Transverse colon (tissue), 3 donors: ENCODE results near the gene ZBTB20.

Experiments used
- EP300 ChIP-seq: sonication (generic); formaldehyde crosslinking; IDR thresholded peaks from one replicate; pipeline ENCODE4 v1.6.1; 2017; ENCODE audit warnings: antibody characterized with exemption, low read depth
- POLR2AphosphoS5 ChIP-seq, 3 donors: sonication (generic); formaldehyde crosslinking; IDR thresholded peaks; one replicate each; pipeline ENCODE4 v1.6.1; 2016; ENCODE audit warnings: antibody characterized with exemption in 3 of 3

DNA sequence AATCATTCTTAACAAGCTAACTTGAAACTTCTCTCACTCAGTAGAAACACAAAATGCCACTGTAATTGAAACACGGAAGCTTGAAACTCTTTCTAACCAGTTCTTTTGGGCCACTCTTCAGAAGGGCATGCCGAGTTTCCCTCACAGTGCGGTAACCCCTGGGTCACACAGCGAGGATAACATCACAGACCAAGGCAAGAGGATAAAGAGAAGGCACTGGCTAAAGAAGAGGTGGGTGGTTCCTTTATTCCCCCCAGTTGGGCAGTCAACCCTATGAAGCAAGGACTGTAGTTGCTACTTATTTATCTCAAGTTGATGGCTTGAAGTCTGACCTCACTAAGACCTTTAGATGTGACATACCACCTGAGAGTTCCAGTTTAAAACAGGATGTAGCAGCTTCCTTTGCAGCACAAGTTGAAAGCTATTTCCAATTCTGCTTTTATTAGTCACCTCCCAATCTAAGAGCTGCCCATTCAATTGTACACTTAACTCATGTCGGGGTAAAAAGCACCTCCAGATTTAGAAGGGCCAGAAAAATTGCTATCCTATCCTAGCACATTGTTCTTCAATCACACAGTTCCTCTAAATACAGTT, 580.8 kb downstream of the ZBTB20 start:
- TF ChIP-seq EP300 (no peak), POLR2AphosphoS5 (IDR thresholded peaks at IDR 0.05) (no peak)
